HG03066 (cell line): ENCODE data around the gene HOXD4.

Experiments
- ATAC-seq: cut with Tn5 transposase; IDR thresholded peaks from one replicate; pipeline ENCODE4 v1.9.1; 2021; ENCODE audit warnings: low read depth; ENCODE audit not compliant: unreplicated experiment

The HOXD4 gene

DNA sequence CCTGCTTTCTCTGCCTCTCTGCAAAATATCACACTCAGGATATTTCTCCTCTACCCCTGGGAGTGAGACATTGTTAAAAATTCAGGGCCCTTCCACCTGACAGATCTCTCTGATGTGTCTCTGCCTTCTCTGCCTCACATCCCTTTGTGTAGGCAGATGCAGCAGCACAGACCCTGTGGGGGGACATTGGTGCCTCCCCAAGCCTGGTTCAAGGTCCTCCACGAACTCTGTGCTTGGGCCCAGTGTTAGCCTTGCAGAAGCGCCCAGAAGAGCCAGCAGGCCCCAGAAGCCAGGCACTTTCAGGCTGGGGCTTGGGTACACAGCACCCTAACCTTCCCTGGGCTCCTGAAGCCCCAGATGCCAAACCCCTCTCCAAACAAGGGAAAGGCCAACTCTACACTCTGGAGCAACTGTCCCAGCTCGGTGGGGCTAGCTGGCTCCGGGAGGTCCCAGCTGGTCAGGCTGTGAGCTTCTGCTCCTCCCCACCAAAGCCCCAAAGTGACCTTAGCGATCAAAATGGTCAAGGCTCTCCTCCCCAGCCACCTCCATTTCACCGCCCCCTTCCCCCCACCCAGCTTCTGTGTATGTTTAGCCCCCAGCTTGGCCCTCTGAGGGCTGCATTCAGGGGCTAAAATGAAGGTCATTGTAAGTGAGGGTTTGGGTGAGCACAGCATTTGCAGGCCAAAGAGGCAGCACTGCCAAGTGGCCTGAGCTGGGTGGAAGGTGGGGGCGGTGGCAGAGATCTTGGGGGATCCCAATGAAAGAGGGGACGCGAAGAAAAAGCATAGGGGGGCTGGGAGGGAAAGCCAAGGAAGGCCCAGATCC lies 26.2 kb upstream of the HOXD4 start:
- no peak for ATAC-seq

DNA sequence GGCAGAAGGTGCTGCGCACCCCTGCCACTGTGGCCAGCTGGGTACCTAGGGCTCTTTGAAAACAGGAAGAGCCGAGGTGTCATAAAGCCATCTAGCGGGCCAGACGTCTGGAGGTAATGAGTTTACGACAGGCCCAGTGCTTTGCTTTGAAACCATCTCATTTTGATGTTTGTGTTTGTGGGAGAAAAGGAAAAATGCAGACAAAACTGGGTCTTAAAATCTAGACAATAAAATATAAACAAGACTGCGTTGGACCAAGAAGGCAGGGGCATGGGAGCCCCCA lies 25.6 kb upstream of the HOXD4 start:
- no peak for ATAC-seq

DNA sequence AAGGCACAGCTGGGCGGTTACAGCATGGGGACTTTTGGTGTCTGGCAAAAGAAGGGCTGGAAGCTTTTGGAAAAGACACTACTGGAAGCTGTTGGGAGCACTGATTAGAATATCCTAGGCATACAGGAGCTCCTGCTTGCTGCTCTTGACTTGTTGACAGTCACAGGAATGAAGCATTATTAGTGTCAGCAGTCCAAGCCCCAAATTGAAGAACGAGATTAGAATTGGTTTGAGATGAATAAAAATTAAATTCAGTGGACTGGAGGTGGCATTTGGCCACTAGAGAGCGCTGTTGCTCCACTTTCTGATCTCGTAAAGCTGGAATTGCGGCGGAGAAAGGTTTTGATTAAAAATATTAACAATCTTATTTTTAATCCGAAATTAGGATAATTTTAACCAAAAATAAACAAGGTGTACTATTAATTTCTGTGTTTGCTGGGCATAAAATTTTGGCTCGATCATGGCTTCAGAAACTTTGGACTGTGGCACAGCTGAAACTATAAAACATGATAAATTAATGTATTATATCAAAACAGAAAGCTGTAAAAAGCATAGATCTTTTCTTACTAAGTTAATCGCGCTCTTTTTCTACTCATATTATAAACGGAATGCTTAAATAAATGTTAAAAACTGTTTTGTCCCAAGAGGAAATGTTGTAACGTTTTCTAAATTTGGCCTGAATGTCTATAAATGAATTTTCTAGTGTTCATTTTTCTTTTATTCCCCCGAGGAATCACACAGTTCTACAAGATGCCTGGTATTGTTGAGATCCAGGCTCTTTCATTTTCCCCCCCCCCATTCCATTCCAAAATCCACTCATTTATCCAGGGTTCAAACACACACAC lies 24.2 kb upstream of the HOXD4 start:
- ATAC-seq: no peak

DNA sequence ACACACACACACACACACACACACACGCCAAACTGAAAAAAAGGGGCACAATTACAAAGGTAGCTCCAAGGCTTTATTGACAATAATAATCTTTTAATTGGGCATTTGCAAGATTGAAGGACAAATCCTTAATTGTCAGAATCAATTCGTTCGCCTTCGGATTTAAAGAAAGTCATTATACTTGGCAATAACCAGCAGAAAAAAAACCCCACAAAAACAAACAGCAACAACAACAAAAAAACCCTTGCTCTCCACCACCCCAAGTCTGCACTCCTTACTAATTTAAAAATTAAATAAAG lies 23.6 kb upstream of the HOXD4 start:
- ATAC-seq: no peak

DNA sequence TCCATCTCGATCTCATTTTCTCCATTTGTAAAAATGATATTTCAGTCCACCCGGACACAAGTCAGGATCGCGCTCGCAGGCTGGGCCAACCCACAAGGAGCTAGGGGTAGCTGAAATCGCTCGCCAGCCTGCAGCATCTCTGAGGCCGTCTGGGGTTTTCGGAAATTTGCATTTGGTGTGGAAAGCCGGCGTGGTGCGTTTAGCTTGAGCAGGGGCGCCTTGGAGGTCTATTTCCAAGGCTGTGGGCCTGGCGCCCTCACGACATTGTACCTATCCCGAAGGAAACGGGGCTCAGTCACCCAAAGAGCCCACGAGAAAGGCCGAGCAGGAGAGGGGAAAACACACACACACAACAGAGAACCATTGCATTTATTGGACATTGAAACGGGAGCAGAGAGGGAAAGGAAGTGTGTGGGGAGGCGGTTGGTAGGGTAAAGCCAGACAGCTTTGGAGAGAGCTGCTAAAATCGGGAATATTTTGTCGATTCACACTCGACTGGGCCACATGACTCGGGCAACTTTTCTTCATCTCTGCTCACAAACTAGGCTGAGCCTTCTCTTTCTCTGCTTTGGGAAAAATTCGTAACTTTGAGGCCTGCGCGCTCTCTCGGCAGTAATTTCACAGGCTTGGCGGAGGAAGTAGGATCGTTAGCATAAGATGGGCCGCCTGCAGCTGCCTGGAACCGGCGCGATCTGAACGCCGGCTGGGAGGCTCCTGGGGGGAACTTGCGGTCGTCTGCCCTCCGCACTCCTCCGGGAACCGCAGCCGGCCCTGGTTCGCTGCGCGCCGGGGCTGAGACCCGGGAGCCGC lies 23.0 kb upstream of the HOXD4 start:
- ATAC-seq: no peak

DNA sequence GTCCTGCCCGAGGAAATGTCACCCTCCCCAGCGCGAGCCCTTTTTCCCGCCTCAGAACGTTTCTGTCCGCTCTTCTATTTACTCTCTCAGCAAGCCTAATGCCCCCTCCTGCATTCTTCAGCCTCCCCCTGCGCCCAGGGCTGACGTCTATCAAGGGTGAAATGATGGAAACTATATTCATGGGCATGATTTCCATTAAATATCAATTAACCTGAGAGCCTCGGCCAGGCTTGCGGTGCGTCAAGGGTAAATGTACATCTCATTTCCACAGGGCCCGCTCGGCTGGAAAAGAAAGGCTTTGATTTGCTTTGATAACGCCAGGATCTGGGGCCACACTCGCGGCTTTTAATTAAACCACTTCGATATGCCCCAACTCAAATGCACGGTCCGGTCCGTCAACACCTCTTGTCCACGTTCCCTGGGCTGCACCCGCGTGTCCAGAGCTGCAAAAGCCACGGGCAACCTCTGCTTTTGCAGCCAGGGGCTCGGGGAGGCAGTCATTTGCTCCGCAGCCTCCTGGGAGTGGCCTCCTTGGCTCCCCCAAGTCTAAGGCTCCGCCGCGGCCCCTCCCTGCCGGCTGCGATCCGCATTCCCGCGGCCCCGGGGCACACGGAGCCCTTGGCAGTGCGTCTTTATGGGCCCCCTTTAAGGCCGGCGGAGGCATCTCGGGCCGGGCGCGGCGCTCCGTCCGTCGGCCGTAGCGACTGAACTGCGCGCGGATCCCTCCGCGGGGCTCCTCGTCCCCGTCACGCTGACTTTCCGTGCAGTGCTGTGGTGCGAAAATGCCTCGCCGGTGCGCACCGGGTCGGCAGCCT lies 22.2 kb upstream of the HOXD4 start, which contains the start of gene HOXD8:
TSS of gene HOXD8 (plus strand) at position 724 of the 815 bp plus-strand sequence. CDS start 662 bp downstream, outside the sequence.
- ATAC-seq: no peak

DNA sequence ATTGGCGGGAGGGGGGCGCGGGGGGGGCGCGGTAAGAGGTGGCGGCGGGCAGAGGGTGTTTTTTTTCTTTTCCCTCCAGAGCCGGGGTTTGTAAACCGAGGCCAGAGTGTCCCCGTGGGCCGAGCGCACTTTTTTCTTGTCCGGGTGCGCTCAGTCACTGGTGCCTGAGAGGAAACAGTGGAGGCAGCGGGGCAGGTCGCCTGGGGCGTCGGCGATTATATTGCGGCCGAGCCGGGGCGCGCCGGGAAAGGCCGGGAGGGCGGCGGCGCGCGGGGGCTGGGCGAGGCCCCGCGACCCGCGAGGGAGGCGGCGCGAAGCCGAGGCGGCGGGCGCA lies 21.6 kb upstream of the HOXD4 start:
- no peak for ATAC-seq

DNA sequence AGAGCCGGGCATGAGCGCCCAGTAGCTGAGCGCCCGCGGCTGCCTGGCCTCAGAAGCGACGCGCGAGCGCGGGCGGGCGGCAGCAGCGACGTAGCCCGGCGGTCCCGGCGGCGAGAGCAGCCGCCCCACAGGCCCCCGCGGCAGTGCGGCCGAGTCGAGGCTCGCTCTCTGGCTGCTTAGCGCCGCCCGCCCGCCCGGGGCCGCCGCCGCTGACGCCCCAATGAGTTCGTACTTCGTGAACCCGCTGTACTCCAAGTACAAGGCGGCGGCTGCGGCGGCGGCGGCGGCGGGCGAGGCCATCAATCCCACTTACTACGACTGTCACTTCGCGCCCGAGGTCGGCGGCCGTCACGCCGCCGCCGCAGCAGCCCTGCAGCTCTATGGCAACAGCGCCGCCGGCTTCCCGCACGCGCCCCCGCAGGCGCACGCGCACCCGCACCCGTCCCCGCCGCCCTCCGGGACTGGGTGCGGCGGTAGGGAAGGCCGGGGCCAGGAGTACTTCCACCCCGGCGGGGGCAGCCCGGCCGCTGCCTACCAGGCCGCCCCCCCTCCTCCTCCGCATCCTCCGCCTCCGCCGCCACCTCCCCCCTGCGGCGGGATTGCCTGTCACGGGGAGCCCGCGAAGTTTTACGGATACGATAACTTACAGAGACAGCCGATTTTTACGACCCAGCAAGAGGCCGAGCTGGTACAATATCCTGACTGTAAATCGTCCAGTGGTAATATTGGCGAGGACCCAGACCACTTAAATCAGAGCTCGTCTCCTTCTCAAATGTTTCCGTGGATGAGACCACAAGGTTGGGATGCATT lies 21.0 kb upstream of the HOXD4 start:
- ATAC-seq: no peak

DNA sequence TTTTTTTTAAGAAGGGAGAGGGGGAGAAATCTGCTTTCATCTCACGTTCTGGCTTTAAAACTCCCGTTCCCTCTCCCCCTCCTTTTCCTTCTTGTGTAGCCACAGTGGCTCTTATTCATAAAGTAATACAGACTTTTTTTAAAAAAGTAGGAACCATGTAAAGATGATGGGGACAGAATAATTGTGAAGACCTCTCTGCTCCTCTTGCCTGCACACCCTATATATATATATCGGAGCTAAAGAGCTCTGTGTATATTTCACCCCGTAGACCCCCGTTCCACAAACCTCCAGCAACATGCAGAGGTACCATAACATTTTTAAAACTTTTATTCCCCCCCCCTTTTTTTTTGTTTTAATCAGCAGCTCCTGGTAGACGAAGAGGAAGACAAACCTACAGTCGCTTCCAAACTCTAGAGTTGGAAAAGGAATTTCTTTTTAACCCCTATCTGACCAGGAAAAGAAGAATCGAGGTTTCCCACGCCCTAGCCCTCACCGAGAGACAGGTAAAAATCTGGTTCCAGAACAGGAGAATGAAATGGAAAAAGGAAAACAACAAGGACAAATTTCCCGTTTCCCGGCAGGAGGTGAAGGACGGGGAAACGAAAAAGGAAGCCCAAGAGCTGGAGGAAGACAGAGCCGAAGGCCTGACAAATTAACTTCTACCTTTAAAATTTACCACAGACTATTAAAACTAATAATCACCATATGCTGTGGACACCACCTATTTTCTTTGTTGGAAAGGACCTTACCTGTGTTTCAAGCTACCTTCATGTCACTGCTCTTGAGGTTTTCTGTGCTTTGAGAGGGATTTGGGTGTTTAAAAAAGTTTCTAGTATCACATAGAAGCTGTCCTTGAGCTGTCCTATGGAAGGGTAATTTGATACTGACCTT lies 20.1 kb upstream of the HOXD4 start:
- ATAC-seq: no peak

DNA sequence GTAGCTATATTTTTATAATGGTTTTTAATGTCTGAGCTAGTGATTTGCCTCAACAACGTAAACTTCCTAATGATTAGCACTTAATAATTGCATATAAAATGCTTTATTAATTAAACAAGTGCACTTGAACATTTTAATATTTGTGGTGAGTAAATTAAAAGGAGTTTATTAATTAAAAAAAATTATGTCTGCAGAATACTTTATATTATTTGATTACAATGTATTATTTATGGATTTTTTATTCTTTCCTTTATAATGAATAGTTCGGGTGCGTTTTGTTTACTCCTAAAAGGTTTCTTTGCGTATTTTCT lies 19.5 kb upstream of the HOXD4 start:
- ATAC-seq: no peak

DNA sequence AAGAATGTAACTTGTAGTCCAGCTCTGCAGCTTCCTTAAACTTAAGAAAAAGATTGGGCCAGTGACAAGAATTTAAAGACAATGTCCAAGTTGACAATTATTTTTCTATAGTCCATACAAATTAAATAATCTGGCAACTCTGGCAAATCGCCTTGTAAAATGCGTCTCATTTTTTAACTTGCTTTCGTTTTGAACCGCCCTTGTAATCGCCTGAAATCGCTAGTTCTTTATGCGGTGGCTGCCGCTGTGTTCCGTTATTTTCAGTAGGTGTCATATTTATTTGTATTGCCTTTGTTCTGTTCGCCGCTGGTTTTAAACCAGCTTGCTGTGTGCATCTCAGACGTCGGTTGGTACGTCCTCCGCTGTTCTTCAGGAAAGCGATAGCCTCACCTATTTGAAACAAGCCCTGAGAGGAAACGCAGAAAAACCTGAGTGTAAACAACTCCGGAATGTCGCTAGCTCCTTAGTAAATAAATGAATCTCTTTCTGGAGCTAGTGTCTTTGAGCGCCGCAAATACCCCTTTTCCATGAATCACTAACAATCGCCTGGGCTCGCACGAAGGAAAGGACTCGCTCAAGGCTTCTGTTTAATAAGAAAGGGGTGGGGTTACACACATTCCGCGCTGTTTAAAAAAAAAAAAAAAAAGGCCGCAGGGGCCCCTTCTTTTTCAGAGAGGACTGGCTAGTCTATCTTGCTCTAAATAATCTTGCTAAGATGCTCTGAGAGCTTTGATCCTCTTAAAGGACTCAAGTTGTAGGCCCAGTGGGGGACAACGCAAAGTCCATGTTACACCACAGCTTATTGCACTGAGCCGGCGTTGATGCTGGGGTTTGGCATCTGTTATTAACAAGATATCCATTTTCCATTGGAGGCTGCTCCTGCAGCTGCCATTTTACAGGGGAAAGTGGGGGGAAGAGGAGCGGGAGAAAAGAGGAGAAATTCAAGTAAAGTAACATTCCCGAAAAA lies 18.9 kb upstream of the HOXD4 start:
- no peak for ATAC-seq

DNA sequence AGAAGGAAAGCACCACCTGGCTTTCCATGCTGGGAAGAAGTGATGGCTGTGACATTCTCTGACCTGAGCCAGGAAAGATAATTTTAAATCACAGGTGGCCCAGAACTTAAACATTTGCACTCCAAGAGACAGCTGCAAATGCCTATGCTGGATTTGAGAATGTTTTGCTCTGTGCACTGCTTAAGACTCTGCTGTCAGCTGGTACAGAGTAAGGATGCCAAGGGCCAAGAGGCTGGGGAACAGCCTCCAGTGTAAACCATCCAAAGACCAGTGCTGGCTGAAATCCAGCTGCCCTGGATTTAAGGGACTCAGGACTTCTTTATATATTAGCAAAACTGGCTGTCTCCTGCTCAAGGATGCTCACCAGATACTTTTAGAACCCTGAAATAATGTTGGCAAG lies 18.0 kb upstream of the HOXD4 start:
- ATAC-seq: no peak

DNA sequence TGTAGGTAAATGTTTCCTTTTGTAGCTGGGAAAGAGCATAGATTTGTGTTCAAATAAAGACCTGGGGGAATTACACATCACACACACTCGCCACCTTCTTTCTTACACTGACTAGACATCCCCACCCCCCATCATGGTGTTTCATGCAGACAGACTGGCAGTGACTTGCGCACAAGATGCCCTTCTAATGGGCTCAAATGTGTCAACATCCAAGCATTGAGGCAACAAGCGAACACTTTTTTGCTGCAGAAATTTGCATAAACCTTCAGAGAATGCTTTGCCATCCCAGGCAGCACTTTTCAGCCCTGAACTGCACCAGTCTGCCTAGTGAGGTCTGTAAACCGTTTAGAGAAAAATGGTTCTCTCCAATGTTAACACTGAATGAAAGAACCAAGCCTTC lies 17.3 kb upstream of the HOXD4 start:
- no peak for ATAC-seq

DNA sequence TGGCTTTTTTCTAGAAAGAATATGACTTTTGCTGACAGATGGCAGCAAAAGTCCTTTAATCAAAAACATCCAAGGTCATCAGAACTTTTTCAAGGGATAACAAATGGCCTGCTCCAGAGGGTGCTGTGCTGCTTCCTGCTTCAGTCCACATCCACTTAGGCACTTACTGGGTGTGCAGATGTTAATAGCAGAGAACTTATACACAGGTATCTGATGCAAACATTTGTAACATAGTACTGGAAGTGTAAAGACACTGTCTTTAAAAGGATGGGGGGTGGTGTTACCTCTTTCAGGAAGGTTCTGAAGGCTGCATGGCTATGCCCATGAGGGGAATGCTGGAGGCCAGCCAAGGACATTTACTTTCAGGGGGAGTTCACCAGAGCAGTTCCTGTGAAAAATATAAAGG lies 16.3 kb upstream of the HOXD4 start:
- no peak for ATAC-seq

DNA sequence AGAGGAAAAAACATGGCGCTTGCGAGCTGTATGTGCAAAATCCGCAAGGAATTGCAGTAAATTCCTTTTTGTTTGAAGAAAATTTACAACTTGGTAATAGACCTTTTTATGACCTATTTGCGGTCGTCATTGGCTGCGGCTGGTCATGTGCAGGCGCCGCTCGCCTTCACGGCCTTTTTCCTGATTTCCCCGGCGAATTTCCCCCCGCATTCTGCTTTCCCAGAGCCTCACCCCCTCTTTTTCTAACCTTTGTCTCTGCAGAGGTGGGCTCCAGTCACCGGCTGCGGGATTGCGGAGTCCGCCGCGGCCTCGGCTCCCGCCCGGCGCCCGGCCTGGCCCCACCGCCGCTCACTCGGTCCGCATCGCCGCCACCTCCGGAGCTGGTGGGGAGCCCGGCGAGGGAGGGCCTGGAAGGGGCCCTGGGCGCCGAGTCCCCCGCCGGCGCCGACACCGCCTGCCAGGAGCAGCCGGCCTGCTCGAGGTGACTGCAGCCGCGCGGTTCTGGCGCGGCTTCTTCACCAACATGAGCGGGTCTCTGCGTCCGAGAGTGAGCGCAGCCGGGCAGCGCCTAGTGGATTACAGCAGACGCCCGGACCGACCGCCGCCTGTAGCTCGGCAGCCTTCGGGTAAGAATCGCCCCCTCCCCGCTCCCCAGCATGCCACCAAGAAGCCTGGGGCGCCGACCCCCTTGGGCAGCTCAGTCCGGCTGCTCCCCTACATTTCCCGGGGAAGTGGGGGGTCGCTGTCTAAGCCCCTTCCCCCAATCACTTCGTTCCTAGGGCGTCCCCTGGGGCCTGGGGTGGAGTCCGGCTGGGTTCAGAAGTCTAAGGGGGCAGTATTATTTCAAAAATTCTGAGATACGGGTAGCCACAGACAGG lies 14.7 kb upstream of the HOXD4 start:
- no peak for ATAC-seq

DNA sequence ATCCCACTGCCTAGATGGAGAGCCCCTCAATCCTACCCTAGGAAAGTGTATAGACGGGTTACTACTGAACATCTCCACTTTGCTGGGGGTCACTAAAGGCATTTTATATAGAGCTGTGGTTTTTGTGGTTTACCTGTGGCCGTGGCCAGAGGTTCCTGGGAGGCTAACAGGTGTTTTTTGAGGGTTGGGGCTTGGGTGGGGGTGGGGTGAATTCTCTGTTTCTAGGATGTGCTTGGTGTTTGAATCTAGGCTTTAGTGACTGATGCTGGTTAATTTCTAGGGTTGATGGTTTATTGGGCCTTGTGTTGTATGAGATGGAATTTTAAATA lies 14.1 kb upstream of the HOXD4 start:
- ATAC-seq: no peak

DNA sequence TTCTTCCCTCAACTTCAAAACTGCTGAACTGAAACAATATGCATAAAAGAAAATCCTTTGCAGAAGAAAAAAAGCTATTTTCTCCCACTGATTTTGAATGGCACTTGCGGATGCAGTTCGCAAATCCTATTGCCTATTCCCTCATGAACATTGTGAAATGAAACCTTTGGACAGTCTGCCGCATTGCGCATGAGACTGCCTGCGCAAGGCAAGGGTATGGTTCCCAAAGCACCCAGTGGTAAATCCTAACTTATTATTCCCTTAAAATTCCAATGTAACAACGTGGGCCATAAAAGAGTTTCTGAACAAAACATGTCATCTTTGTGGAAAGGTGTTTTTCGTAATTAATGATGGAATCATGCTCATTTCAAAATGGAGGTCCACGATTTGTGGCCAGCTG lies 13.4 kb upstream of the HOXD4 start:
- no peak for ATAC-seq
